GM19238 (cell line): ENCODE results near the gene BASP1.
"Not testable (repeated sequence)": the region's sequence is repeated elsewhere in the genome, so short reads cannot be mapped to it uniquely, and the experiment has no call there.

Experiments used
- DNase-seq: peaks from one replicate; pipeline ENCODE4 v3.0.0; 2011; ENCODE audit warnings: low spot score; ENCODE audit not compliant: insufficient read length

The BASP1 gene

GRCh38 chr5:17255471-17256021 lies 38.1 kb downstream of the BASP1 start:
- DNase-seq: no peak

- DNase-seq: no peak
Observed at GRCh38 chr5:17256171-17256570, 38.7 kb downstream of the BASP1 start.

- DNase-seq: no peak
Observed at GRCh38 chr5:17256839-17257238, 39.4 kb downstream of the BASP1 start.

GRCh38 chr5:17257705-17258273 lies 40.4 kb downstream of the BASP1 start:
- DNase-seq: peak; percentile 23

GRCh38 chr5:17258431-17258830 lies 41.0 kb downstream of the BASP1 start:
- DNase-seq: no peak

- not testable (repeated sequence) for DNase-seq
Observed at GRCh38 chr5:17259012-17259411, 41.6 kb downstream of the BASP1 start.

GRCh38 chr5:17259630-17260257 lies 42.3 kb downstream of the BASP1 start:
- DNase-seq: no peak

- DNase-seq: no peak
Observed at GRCh38 chr5:17260549-17260948, 43.1 kb downstream of the BASP1 start.

- no peak for DNase-seq
Observed at GRCh38 chr5:17261075-17261474, 43.6 kb downstream of the BASP1 start.

GRCh38 chr5:17265041-17265440 lies 47.6 kb downstream of the BASP1 start:
- no peak for DNase-seq

- DNase-seq: no peak
Observed at GRCh38 chr5:17267106-17267505, 49.7 kb downstream of the BASP1 start.

GRCh38 chr5:17269201-17269600 lies 51.8 kb downstream of the BASP1 start:
- no peak for DNase-seq

GRCh38 chr5:17272111-17272510 lies 54.7 kb downstream of the BASP1 start:
- no peak for DNase-seq

- DNase-seq: no peak
Observed at GRCh38 chr5:17275289-17276158, 58.1 kb downstream of the BASP1 start.

- DNase-seq: peak; percentile 19
Observed at GRCh38 chr5:17276445-17276844, 59.0 kb downstream of the BASP1 start.

GRCh38 chr5:17277907-17278306 lies 60.5 kb downstream of the BASP1 start:
- no peak for DNase-seq

- no peak for DNase-seq
Observed at GRCh38 chr5:17278931-17279330, 61.5 kb downstream of the BASP1 start.

- DNase-seq: no peak
Observed at GRCh38 chr5:17279487-17279886, 62.1 kb downstream of the BASP1 start.

- DNase-seq: peak; percentile 61
Observed at GRCh38 chr5:17282283-17283120, 65.1 kb downstream of the BASP1 start.

GRCh38 chr5:17283121-17283415 lies 65.6 kb downstream of the BASP1 start:
- no peak for DNase-seq

GRCh38 chr5:17287501-17288155 lies 70.2 kb downstream of the BASP1 start:
- no peak for DNase-seq
